ENCODE results near the gene EPHB1.

The EPHB1 gene

GRCh38 chr3:134911586-134912548, 116.8 kb downstream of the EPHB1 start:
- DNase-seq (ENCODE audit: low read depth in 2 of 2): no peak

GRCh38 chr3:134916276-134916961, 121.4 kb downstream of the EPHB1 start:
- DNase-seq (ENCODE audit: low read depth in 2 of 2): no peak

GRCh38 chr3:134917631-134918030, 122.6 kb downstream of the EPHB1 start:
- DNase-seq (ENCODE audit: low read depth in 2 of 2): no peak

GRCh38 chr3:134918441-134918840, 123.4 kb downstream of the EPHB1 start:
- no peak for DNase-seq (ENCODE audit: low read depth in 2 of 2)

DNA sequence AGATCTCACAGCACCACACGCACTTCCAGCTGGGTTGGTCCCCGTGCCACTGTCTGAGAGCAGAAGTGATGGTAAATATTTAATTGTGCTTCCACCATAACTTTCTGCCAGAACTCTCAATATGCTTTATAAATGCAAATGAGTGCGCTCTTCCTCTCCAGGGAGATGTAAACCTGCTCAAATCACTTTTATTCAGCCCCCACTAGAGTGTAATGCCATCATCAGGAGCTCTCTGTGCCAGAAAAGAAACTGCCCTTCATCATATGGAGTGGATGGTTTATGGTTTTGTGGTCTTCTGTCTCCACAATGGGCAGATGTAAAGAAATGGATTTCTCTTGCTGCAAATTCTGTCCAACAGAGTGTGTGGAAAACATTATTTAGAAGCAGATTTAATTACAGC, 127.0 kb downstream of the EPHB1 start:
- DNase-seq (ENCODE audit: low read depth in 2 of 2): no peak

DNA sequence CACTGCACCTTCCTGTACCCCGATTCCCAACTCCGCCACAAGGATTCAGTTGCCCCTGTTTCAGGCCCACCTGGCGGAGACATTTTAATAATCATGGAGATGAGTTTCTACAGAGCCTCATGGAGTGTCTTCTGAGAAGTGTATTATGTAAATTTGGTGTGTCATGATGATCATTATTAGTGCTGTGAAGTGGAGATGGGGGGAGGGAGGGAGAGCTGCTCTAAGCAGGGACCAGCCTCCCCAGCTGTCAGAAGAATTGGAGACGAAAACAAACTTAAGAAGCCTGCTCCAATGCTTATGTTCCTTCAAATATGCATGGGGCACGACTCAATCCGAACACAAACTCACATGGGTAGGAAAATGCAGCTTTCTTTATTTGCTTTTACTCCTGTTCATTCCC, 127.8 kb downstream of the EPHB1 start:
- DNase-seq (ENCODE audit: low read depth in 2 of 2): no peak

GRCh38 chr3:134923286-134923685, 128.2 kb downstream of the EPHB1 start:
- no peak for DNase-seq (ENCODE audit: low read depth in 2 of 2)

GRCh38 chr3:134927599-134927998, 132.5 kb downstream of the EPHB1 start:
- no peak for DNase-seq (ENCODE audit: low read depth in 2 of 2)

DNA sequence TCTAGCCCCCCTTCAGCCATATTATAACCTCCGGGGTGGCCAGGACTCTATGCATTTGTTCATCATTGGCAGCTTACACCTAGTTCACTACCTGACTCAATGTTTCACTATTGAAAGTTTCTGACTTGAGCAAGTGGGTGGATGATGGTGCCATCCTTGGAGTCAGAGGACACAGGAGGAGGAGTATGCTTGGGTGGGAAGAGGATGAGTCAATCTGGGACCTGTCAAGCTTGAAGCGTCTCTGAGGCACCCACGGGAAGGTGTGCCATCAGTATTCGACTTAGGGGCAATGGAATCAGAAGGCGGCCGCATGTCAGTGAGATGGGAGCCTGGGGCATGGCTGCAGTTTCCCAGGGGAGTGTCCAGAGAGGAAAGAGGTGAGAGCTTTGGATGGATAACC, 133.3 kb downstream of the EPHB1 start:
- DNase-seq (ENCODE audit: low read depth in 2 of 2): no peak

- no peak for DNase-seq (ENCODE audit: low read depth in 2 of 2)
These were observed 133.8 kb downstream of the EPHB1 start for GRCh38 chr3:134928819-134929218.

DNA sequence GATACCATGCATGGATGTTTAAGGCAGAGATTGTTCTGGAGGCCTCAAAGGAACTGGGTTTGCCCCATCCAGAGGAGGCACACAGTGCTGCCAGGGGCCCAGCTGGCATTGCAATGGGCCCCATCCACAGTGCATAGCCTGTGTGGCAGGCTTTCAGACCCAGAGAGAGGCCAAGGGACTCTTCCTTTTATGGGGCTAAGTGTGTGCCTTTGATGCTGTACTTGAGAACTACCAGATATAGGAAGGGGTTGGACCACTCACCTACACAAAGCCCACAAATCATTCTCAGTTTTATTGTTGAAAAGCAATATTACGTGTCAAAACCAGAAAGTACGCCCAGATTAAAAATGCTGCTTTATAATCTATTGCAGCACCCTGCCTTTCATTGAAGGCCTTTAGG, 134.9 kb downstream of the EPHB1 start:
- no peak for DNase-seq (ENCODE audit: low read depth in 2 of 2)

DNA sequence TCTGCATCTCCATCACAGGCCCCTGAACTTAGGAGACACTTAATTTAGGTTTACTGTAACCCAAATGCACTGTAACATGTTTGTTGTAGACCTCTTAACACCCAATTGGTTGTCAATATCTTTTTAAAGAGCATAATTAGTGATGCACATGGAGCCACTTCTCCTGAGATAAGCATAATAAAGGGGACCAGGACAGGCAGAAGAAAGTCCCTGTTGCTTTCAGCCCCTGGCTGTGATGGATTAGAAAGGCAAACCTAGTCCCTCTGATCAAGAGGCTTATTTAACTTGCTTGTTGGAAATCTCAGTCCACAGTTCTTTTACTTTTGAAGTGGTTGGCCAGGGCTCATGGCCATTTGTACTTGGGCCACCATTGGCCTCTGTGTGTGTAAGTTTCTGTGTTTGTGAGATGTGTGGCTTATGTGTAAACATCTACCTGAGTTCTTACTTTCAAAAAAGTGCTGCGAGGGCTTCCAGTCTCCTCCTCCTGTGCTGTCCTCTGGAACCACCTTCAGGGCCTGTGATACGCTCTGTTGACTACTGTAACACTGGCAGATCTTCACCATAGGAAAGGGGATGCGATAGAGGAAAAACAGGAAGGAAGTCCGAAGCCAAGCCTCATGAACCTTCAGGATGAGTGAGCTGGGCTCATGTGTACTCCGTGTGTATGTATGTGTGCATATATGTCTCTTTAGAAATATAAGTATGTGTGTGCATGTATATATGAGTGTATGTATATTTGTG, 136.2 kb downstream of the EPHB1 start:
- no peak for DNase-seq (ENCODE audit: low read depth in 2 of 2)

GRCh38 chr3:134932035-134932434, 137.0 kb downstream of the EPHB1 start:
- DNase-seq (ENCODE audit: low read depth in 2 of 2): no peak

DNA sequence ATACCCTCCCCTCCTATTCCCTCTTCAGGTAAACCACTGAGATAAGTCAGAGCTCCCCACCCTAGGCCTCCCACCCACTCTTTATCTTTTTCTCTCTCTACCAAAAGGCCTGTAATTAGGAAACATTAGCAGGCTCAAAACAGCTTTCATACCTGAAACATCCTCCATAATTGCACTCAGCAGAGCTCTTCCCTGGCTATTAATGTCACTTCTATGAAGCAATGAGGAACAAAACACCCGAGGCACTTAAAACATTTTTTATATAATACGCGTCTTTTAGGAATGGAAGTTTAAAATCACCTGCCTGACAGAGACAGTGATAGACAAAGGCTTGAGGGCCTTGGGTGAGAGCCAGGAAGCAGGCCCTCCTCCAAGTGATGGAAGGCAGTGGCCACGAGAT, 138.9 kb downstream of the EPHB1 start:
- no peak for DNase-seq (ENCODE audit: low read depth in 2 of 2)

DNA sequence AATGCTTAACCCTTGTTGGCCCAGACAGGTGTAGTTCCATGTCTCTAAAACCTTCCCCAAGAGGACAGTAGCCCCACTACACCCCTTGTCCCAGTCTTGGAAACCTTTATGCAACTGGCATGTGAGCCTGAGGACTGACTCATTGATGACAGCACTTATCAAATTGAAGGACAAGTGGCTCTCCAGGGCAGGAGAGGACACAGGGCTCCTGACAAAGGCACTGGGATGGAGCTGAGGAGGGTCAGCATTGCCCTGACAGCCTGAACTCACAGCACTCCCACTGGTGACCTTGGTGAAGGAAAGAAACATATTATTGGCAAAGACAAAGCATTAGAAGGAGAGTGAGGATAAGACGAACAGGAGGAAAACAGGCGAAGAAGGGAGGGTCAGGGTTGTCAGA, 139.9 kb downstream of the EPHB1 start:
- DNase-seq (ENCODE audit: low read depth in 2 of 2): no peak

GRCh38 chr3:134937256-134938028, 142.4 kb downstream of the EPHB1 start:
- no peak for DNase-seq (ENCODE audit: low read depth in 2 of 2)

DNA sequence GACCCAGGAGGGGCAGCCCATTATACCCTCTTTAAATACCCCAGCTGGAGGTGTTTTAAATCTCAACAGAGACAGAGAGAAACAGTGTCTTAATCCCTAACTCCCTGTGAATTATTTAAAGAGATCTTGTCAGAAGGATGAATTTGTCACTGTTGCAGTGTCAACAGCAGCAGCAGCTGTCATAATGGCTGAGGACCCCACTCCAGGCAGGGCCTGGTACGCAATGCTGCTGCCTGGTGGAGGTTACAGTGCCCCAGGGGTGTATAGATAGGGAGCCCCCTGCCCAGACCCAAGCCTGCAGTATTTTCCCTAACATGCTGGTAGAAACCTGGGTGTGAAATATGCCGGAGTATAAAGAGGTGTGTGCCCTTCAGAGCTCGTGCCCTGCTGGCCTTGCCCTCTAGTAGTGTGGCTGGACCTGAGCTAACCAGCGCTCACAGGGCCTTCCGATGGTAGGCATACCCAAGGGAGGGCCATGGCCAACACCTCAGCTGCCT, 143.0 kb downstream of the EPHB1 start:
- DNase-seq (ENCODE audit: low read depth in 2 of 2): no peak

DNA sequence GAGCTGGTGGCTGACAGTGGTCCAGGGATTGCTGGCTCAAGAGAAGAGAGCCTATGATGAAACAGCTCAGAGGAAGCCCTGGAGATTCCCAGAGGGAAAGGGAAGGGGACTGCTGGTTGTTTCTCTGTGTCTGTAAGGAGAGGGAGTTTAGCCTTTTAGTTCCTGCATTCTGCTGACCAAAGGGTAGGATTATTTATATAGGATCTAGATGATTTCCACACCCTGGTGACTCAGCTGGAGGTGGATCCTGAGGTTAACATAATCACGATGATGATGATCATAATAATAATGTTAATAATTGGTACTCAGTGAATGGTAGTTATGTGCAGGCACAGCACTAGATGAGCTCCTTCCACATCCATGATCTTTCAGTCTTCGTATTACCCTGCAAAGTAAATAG, 144.9 kb downstream of the EPHB1 start:
- DNase-seq (ENCODE audit: low read depth in 2 of 2): no peak

GRCh38 chr3:134941820-134942219, 146.8 kb downstream of the EPHB1 start:
- no peak for DNase-seq (ENCODE audit: low read depth in 2 of 2)

DNA sequence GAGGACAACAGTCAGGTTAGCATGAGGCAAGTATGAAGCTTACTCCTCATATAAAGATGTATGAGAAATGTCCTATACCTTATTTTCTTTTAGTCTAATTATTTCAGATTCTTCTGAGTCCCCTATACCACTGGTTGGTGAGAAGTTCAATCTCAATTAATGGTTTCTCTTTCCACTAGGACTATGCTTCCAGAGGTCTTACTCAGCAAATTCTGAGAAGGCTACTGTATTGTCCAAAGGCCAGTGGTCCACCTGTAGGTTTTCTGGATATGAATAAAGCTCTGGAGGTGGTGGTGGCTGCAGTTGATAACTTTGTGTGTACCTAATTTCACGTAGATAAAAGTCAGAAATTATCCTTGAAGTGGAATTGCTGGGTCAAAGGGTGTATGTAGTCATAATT, 149.4 kb downstream of the EPHB1 start:
- DNase-seq (ENCODE audit: low read depth in 2 of 2): no peak

GRCh38 chr3:134949150-134949549, 154.1 kb downstream of the EPHB1 start:
- no peak for DNase-seq (ENCODE audit: low read depth in 2 of 2)

Measured in stimulated activated CD4-positive, alpha-beta T cell treated with anti-CD3 and anti-CD28 coated beads, Interleukin-15, amount 100 ng/mL, for 48 hours (primary cell).